Subcutaneous adipose tissue (tissue), 4 donors: Measurements from ENCODE around the gene ZNF598. TPM values are rescaled to one million over a fixed set of nuclear protein-coding genes. Genes with fewer than 3 reads are reported as not detected.

Experiments used
- CTCF ChIP-seq: fragments of 450-650 bp; IDR thresholded peaks from one replicate; pipeline ENCODE4 v1.5.1; 2016; ENCODE audit warnings: low read depth, mild to moderate bottlenecking, control low read depth, antibody characterized with exemption, moderate library complexity
- total RNA-seq, 4 donors: library from RNA; depleted of rRNA; stranded (reverse); fragments of >200 nt; gene quantifications; one replicate each; pipeline ENCODE4 v1.1.0, GENCODE V29; 2016

ZNF598 gene
- total RNA-seq, 4 donors from 2014 or later, result 13.9 to 45.0 (median 15.0) TPM

GRCh38 chr16:1998852-1999801 lies 10.5 kb downstream of the ZNF598 start:
- no peak for TF ChIP-seq CTCF

GRCh38 chr16:1998360-1998835 lies 11.2 kb downstream of the ZNF598 start:
- no peak for TF ChIP-seq CTCF

GRCh38 chr16:1997494-1998359 lies 11.9 kb downstream of the ZNF598 start:
- no peak for TF ChIP-seq CTCF

GRCh38 chr16:1993731-1994131 lies 15.9 kb downstream of the ZNF598 start:
- TF ChIP-seq CTCF, result no peak

- no peak for TF ChIP-seq CTCF
Measured at GRCh38 chr16:1992704-1993317, 16.8 kb downstream of the ZNF598 start.

GRCh38 chr16:1991948-1992703 lies 17.5 kb downstream of the ZNF598 start:
- TF ChIP-seq CTCF, result no peak
